Measurements from ENCODE around the gene IQSEC3. TPM values are rescaled to one million over a fixed set of nuclear protein-coding genes. Genes with fewer than 3 reads are reported as not detected.

The IQSEC3 gene
- total RNA-seq, 1 donor from 2014 or later: 1.3 TPM

GRCh38 chr12:153080-153746, 86.6 kb downstream of the IQSEC3 start:
- peak; percentile 94 for TF ChIP-seq CTCF (conservative IDR thresholded peaks at IDR 0.05; ENCODE audit: low read depth, low read length)
- H3K4me3 ChIP-seq (ENCODE audit: low read depth, low read length): no peak overlapping the region
- no peak for DNase-seq (ENCODE audit: low read depth)

- no peak for DNase-seq (ENCODE audit: low read depth)
- no peak overlapping the region for H3K4me3 ChIP-seq (ENCODE audit: low read depth, low read length)
- TF ChIP-seq CTCF (conservative IDR thresholded peaks at IDR 0.05; ENCODE audit: low read depth, low read length): no peak
These were observed 87.5 kb downstream of the IQSEC3 start for GRCh38 chr12:154058-154457.

- H3K4me3 ChIP-seq (ENCODE audit: low read depth, low read length): no peak overlapping the region
- DNase-seq (ENCODE audit: low read depth): no peak
- TF ChIP-seq CTCF (conservative IDR thresholded peaks at IDR 0.05; ENCODE audit: low read depth, low read length): no peak
These were observed 88.4 kb downstream of the IQSEC3 start for GRCh38 chr12:155006-155405.

GRCh38 chr12:155646-156045, 89.1 kb downstream of the IQSEC3 start:
- no peak overlapping the region for H3K4me3 ChIP-seq (ENCODE audit: low read depth, low read length)
- DNase-seq (ENCODE audit: low read depth): no peak
- TF ChIP-seq CTCF (conservative IDR thresholded peaks at IDR 0.05; ENCODE audit: low read depth, low read length): no peak

- no peak for TF ChIP-seq CTCF (conservative IDR thresholded peaks at IDR 0.05; ENCODE audit: low read depth, low read length)
- no peak for DNase-seq (ENCODE audit: low read depth)
- no peak overlapping the region for H3K4me3 ChIP-seq (ENCODE audit: low read depth, low read length)
These were observed 90.4 kb downstream of the IQSEC3 start for GRCh38 chr12:156945-157344.

GRCh38 chr12:157644-158043, 91.1 kb downstream of the IQSEC3 start:
- no peak overlapping the region for H3K4me3 ChIP-seq (ENCODE audit: low read depth, low read length)
- no peak for DNase-seq (ENCODE audit: low read depth)
- TF ChIP-seq CTCF (conservative IDR thresholded peaks at IDR 0.05; ENCODE audit: low read depth, low read length): no peak

GRCh38 chr12:159156-159782, 92.7 kb downstream of the IQSEC3 start:
- DNase-seq (ENCODE audit: low read depth): no peak
- TF ChIP-seq CTCF (conservative IDR thresholded peaks at IDR 0.05; ENCODE audit: low read depth, low read length): no peak
- no peak overlapping the region for H3K4me3 ChIP-seq (ENCODE audit: low read depth, low read length)

Measured in epithelial cell of proximal tubule (primary cell).